ENCODE results near the gene C2CD2.

Gene C2CD2

DNA sequence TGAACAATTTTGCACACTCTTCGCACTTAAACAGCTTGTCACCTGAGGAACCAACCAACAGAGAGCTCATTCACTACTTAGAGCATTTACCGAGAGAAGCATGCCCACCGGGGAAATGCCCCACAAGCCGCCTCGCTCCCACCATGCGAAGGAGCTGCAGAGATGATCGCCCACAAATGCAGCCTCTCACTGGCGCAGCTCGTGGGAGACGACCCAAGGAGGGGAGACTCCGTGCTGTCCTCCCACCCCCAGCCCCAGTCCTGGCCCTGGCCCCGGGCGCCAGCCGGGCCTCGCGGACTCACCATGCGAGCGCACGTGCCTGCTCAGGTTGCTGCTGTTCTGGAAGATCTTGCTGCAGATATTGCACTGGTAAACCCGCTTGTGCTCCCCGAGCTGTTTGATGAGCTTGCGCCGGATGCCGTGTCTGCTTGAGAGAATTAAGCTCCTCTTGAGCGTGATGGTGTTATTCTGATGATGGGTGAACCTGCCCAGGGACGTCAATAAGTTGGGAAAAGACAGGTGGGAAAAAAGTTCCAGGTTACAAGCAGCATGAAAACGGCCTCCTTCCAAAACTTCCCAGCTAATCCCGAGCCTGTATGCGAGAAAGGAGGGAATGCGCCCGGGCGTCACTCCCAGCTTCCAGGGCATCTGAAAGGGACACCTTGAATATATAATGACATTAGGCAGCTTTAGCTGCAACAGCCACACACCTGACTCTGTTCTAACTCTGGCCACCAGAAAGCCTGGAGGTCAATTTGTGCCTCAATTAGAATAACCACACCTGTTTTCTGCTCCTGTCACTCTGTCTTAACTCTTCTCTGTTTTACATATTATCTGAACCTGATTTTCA, 117.4 kb downstream of the C2CD2 start:
- no peak for FAIRE-seq

DNA sequence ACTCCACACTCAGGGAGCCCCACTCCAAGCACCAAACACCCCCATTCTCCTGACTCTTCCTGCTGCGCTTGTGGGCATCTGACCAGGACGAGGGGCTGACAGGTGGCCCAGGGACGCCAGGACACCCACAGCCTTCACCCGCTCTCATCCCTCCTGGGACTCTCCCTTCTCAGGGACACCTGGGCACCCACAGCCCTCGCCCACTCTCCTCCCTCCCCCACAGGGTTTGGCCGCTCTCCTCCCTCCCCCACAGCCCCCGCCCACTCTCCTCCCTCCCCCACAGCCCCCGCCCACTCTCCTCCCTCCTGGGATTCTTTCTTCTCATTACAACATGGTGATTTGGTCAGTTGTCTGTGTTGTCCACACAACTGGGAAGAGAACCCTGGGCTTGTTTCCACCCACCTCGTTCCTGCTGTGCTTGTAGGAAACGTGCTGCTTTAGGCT, 118.1 kb downstream of the C2CD2 start:
- no peak for FAIRE-seq
